ENCODE results near the gene TLCD2.

DNA sequence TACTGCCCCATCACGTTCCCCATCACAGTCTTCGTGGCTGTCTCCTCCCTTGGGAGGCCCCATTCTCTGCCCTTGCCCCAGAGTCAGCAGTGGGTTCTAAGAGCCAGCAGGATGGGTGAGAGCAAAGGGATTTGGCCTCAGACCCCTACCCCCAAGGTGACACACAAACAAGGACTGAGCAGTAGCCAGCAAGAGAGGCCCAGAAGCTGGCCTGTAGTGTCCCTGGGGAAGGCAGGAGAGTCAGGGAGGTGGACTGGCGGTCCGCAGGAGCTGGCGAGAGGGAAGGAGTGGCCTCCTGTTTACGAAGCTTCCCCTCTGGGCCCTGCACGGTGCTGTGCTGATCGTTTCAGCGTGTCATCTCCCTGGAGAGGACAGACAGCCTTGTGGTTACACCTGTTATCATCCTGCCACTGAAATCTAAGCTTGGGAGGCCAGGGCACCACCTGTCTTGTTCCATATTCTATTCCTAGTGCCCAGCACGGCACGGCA, 22.7 kb upstream of the TLCD2 start:
- TF ChIP-seq, protein P1, sequence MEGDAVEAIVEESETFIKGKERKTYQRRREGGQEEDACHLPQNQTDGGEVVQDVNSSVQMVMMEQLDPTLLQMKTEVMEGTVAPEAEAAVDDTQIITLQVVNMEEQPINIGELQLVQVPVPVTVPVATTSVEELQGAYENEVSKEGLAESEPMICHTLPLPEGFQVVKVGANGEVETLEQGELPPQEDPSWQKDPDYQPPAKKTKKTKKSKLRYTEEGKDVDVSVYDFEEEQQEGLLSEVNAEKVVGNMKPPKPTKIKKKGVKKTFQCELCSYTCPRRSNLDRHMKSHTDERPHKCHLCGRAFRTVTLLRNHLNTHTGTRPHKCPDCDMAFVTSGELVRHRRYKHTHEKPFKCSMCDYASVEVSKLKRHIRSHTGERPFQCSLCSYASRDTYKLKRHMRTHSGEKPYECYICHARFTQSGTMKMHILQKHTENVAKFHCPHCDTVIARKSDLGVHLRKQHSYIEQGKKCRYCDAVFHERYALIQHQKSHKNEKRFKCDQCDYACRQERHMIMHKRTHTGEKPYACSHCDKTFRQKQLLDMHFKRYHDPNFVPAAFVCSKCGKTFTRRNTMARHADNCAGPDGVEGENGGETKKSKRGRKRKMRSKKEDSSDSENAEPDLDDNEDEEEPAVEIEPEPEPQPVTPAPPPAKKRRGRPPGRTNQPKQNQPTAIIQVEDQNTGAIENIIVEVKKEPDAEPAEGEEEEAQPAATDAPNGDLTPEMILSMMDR (conservative IDR thresholded peaks at IDR 0.05) = no peak
- TF ChIP-seq EZH2 (IDR thresholded peaks at IDR 0.05; ENCODE audit: low read depth) = no peak

Data from PC-9 (cell line).